HG02973 (cell line): ENCODE data around the gene OTOP2.
"Not testable (repeated sequence)": the region's sequence is repeated elsewhere in the genome, so short reads cannot be mapped to it uniquely, and the experiment has no call there.

Experiments used
- ATAC-seq: cut with Tn5 transposase; IDR thresholded peaks from one replicate; pipeline ENCODE4 v1.9.1; 2021; ENCODE audit warnings: moderate library complexity; ENCODE audit not compliant: unreplicated experiment

Gene OTOP2

GRCh38 chr17:74900208-74900607, 23.9 kb upstream of the OTOP2 start:
- ATAC-seq, result no peak

- ATAC-seq, result no peak
Observed at GRCh38 chr17:74901353-74902135, 22.5 kb upstream of the OTOP2 start.

GRCh38 chr17:74903034-74903433, 21.0 kb upstream of the OTOP2 start:
- ATAC-seq, result no peak

GRCh38 chr17:74903671-74904070, 20.4 kb upstream of the OTOP2 start:
- ATAC-seq, result no peak

GRCh38 chr17:74904687-74905409, 19.2 kb upstream of the OTOP2 start:
- ATAC-seq, result no peak

GRCh38 chr17:74906214-74906793, 17.8 kb upstream of the OTOP2 start:
- not testable (repeated sequence) for ATAC-seq

GRCh38 chr17:74907012-74907411, 17.1 kb upstream of the OTOP2 start:
- no peak for ATAC-seq

- not testable (repeated sequence) for ATAC-seq
Observed at GRCh38 chr17:74909097-74909496, 15.0 kb upstream of the OTOP2 start.

GRCh38 chr17:74911423-74911822, 12.7 kb upstream of the OTOP2 start:
- not testable (repeated sequence) for ATAC-seq

- no peak for ATAC-seq
Observed at GRCh38 chr17:74916136-74916850, 7.8 kb upstream of the OTOP2 start.

- ATAC-seq, result no peak
Observed at GRCh38 chr17:74916851-74917199, 7.2 kb upstream of the OTOP2 start.

GRCh38 chr17:74917430-74917829, 6.6 kb upstream of the OTOP2 start:
- ATAC-seq, result no peak

- no peak for ATAC-seq
Observed at GRCh38 chr17:74918906-74919305, 5.2 kb upstream of the OTOP2 start.

- no peak for ATAC-seq
Observed at GRCh38 chr17:74919440-74920305, 4.4 kb upstream of the OTOP2 start.

GRCh38 chr17:74920306-74920620, 3.8 kb upstream of the OTOP2 start:
- ATAC-seq, result no peak

- no peak for ATAC-seq
Observed at GRCh38 chr17:74920642-74921025, 3.4 kb upstream of the OTOP2 start.

GRCh38 chr17:74921026-74921681, 2.9 kb upstream of the OTOP2 start:
- ATAC-seq, result no peak

GRCh38 chr17:74921769-74922168, 2.3 kb upstream of the OTOP2 start:
- no peak for ATAC-seq

- ATAC-seq, result no peak
Observed at GRCh38 chr17:74922172-74922571, 1.9 kb upstream of the OTOP2 start.
